Measurements from ENCODE around the gene KRTAP23-1.

DNA sequence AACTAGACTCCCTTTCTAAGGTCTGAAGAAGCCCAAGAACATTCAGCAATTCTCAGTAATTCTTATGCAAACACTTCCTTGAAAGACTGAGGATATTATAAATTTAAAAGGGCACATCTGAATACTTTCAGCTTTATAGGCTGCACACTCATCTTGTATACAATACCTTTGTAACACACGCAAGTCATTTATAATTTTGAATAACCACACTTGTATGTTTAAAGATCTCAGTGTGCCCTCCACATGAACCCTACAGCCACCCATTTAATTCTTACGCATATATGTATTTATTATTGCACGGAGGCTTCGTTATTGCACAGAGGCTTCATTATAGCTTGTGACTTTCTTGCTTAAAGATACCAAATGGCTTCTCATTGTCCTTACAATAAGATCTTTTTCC, 9.7 kb downstream of the KRTAP23-1 start:
- TF ChIP-seq EZH2phosphoT487 (IDR thresholded peaks at IDR 0.05; ENCODE audit: insufficient read depth, low read depth) (no peak), EZH2 (IDR thresholded peaks at IDR 0.05; ENCODE audit: insufficient read depth, poor library complexity, severe bottlenecking) (no peak)
